ENCODE measurements around the gene PDE1A. TPM values are rescaled to one million over a fixed set of nuclear protein-coding genes. Genes with fewer than 3 reads are reported as not detected.

The PDE1A gene
- total and polyA plus RNA-seq, 4 donors, result 0.64 to 5.2 (median 1.7) TPM

DNA sequence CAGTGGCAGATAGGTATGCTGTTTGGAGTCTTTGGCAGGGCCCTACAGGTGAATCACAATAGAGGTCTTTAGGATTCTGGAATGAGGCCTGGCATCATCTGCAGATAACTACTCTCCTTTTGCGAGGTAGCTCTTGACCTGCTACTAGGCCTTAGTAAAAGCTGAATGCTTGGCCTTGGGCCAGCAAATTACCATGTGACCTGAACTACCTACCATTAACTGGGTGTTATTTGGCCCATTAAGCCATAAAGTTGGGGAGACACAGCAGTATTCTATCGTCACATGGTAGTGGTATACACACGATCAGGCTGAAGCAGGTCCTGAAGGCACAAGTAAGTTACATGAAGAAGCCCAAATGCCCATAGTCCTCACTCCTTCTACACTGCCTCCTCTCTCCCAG lies 263.0 kb downstream of the PDE1A start:
- Histone ChIP-seq H3K27ac (ENCODE audit: low read depth in 1 of 2, low read length in 2 of 2) (no peak overlapping the region), H3K9me3 (ENCODE audit: control insufficient read depth in 4 of 4, low read length in 3 of 4) (no peaks in the 10 kb centered on the region), H3K9ac (ENCODE audit: low read depth in 1 of 2, low read length in 2 of 2) (no peak overlapping the region), H3K36me3 (ENCODE audit: control insufficient read depth in 4 of 4, insufficient read depth in 3 of 4, low read depth in 1 of 4, low read length in 3 of 4) (no peaks in the 10 kb centered on the region), H3K27me3 (ENCODE audit: control insufficient read depth in 4 of 4, insufficient read depth in 4 of 4, low read length in 3 of 4) (no peaks in the 10 kb centered on the region), H3K4me3 (ENCODE audit: low read depth in 1 of 3, low read length in 3 of 3) (no peak overlapping the region), H3K4me1 (ENCODE audit: control insufficient read depth in 4 of 4, insufficient read depth in 4 of 4, low read length in 3 of 4) (no peaks in the 10 kb centered on the region)
- TF ChIP-seq SP1 (IDR thresholded peaks at IDR 0.05) (no peak), RAD21 (IDR thresholded peaks at IDR 0.05) (no peak), EGR1 (IDR thresholded peaks at IDR 0.05; ENCODE audit: low read depth in 2 of 2) (no peak), JUND (IDR thresholded peaks at IDR 0.05) (no peak), FOXA1 (IDR thresholded peaks at IDR 0.05) (no peak), NR2F2 (IDR thresholded peaks at IDR 0.05) (no peak), YY1 (IDR thresholded peaks at IDR 0.05) (no peak), GABPA (IDR thresholded peaks at IDR 0.05 in 1 of 2, conservative IDR thresholded peaks at IDR 0.05 in 1 of 2) (no peak), FOXA2 (IDR thresholded peaks at IDR 0.05) (no peak), MAX (IDR thresholded peaks at IDR 0.05) (no peak), ATF3 (IDR thresholded peaks at IDR 0.05) (no peak), HNF4A (conservative IDR thresholded peaks at IDR 0.05) (no peak), RXRA (IDR thresholded peaks at IDR 0.05) (no peak), REST (IDR thresholded peaks at IDR 0.05) (no peak), HNF4G (IDR thresholded peaks at IDR 0.05) (no peak), TAF1 (conservative IDR thresholded peaks at IDR 0.05) (no peak)
- TF ChIP-seq, protein P1, sequence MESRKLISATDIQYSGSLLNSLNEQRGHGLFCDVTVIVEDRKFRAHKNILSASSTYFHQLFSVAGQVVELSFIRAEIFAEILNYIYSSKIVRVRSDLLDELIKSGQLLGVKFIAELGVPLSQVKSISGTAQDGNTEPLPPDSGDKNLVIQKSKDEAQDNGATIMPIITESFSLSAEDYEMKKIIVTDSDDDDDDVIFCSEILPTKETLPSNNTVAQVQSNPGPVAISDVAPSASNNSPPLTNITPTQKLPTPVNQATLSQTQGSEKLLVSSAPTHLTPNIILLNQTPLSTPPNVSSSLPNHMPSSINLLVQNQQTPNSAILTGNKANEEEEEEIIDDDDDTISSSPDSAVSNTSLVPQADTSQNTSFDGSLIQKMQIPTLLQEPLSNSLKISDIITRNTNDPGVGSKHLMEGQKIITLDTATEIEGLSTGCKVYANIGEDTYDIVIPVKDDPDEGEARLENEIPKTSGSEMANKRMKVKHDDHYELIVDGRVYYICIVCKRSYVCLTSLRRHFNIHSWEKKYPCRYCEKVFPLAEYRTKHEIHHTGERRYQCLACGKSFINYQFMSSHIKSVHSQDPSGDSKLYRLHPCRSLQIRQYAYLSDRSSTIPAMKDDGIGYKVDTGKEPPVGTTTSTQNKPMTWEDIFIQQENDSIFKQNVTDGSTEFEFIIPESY (IDR thresholded peaks at IDR 0.05), result no peak
- TF ChIP-seq, protein P2, sequence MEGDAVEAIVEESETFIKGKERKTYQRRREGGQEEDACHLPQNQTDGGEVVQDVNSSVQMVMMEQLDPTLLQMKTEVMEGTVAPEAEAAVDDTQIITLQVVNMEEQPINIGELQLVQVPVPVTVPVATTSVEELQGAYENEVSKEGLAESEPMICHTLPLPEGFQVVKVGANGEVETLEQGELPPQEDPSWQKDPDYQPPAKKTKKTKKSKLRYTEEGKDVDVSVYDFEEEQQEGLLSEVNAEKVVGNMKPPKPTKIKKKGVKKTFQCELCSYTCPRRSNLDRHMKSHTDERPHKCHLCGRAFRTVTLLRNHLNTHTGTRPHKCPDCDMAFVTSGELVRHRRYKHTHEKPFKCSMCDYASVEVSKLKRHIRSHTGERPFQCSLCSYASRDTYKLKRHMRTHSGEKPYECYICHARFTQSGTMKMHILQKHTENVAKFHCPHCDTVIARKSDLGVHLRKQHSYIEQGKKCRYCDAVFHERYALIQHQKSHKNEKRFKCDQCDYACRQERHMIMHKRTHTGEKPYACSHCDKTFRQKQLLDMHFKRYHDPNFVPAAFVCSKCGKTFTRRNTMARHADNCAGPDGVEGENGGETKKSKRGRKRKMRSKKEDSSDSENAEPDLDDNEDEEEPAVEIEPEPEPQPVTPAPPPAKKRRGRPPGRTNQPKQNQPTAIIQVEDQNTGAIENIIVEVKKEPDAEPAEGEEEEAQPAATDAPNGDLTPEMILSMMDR (IDR thresholded peaks at IDR 0.05; ENCODE audit: low read depth, low read length, missing input control), result no peak
- WGBS, result 90% methylated on average over 3 of the region's 3 CpGs
- DNase-seq (ENCODE audit: low spot score), result no peak
